ENCODE data around the gene MORN1. TPM values are rescaled to one million over a fixed set of nuclear protein-coding genes. Genes with fewer than 3 reads are reported as not detected.

MORN1 gene
- total and polyA plus RNA-seq, 9 of the 15 experiments (the other 6 are each of a cell fraction or from before 2014, with no cell fraction given): 0.24 to 9.3 (median 4.2) TPM

- TF ChIP-seq ZBTB2 (IDR thresholded peaks at IDR 0.05) (peak; percentile 91), ZHX1 (conservative IDR thresholded peaks at IDR 0.05; ENCODE audit: low read length) (no peak), JUND (IDR thresholded peaks at IDR 0.05; ENCODE audit: borderline replicate concordance, low read depth, low read length) (peak; percentile 65), JUND (tag; IDR thresholded peaks at IDR 0.05; ENCODE audit: borderline replicate concordance, low read depth, low read length) (peak; percentile 35; the same call in 1 of the 3 replicates), HNRNPH1 (optimal IDR thresholded peaks at IDR 0.05; ENCODE audit: low read depth, low read length) (no peak), ETV1 (tag; conservative IDR thresholded peaks at IDR 0.05; ENCODE audit: low read depth) (peak; percentile 63), CHD4 (IDR thresholded peaks at IDR 0.05; ENCODE audit: insufficient read depth, insufficient replicate concordance, low read depth, low read length, poor library complexity, severe bottlenecking) (no peak), RBM25 (IDR thresholded peaks at IDR 0.05; ENCODE audit: low read depth, low read length, severe bottlenecking) (no peak), UBTF (IDR thresholded peaks at IDR 0.05; ENCODE audit: borderline replicate concordance in 1 of 2, low read depth in 2 of 2, low read length in 2 of 2) (peak in 1 of 2 experiments; percentile 92; a peak in 2 of 4 replicates), NCOA4 (IDR thresholded peaks at IDR 0.05; ENCODE audit: partially characterized antibody) (no peak), RBM15 (IDR thresholded peaks at IDR 0.05; ENCODE audit: insufficient read depth, low read length) (no peak), ZNF41 (CRISPR knock-in tag; conservative IDR thresholded peaks at IDR 0.05) (no peak), ZNF696 (CRISPR knock-in tag; conservative IDR thresholded peaks at IDR 0.05) (no peak), EP300 (IDR thresholded peaks at IDR 0.05; ENCODE audit: low read length) (peak; percentile 46), SIN3B (IDR thresholded peaks at IDR 0.05; ENCODE audit: low read depth) (peak; percentile 94), POLR2AphosphoS5 (IDR thresholded peaks at IDR 0.05; ENCODE audit: control insufficient read depth, insufficient read depth, low read depth, low read length) (peak; percentile 84), TCF7 (IDR thresholded peaks at IDR 0.05; ENCODE audit: borderline replicate concordance) (0 out of 2 replicates have a peak, but pooled peaks have one; percentile 22), ATF7 (IDR thresholded peaks at IDR 0.05) (peak; percentile 88), ARHGAP35 (IDR thresholded peaks at IDR 0.05; ENCODE audit: partially characterized antibody) (no peak)
These were observed at the start of gene MORN1, which contains the start of gene RER1 (continued) for GRCh38 chr1:2391041-2391930.

Data from K562 (cell line).